HG03354 (cell line): ENCODE measurements around the gene ZC3H8.

ENCODE experiments used
- ATAC-seq: cut with Tn5 transposase; IDR thresholded peaks from one replicate; pipeline ENCODE4 v1.9.1; 2021; ENCODE audit warnings: mild to moderate bottlenecking; ENCODE audit not compliant: unreplicated experiment, poor library complexity, severe bottlenecking

ZC3H8 gene

DNA sequence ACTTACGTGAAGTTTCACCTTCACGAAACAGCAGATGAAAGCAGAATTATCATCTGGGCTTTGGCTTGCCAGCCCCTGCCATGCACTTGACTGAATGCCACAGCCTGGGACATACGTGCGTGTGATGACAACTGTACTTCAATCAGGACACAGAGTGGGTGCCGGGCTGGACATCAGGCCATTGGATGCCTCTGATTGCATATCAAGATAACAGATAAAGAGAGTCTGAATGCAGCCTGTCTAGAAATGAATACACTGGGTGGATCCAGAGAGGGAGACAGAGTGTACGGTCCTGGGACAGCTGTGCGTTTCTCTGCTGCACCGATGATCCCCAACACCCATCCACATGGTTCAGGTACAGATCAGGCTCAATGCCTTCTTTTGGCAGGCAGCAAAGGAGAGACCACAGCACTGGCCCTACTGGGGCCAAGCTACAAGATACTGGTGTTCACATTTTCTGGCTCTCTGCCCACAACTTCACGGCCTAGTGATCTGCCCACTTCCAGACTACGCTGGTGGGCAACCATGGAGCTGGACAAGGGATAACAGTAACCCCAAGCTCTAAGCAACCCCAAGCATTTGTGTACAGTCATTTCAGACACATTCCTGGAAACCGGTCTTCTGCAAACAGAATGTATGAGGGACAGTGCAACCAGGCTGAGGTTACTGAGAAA, 81.1 kb downstream of the ZC3H8 start:
- no peak for ATAC-seq

DNA sequence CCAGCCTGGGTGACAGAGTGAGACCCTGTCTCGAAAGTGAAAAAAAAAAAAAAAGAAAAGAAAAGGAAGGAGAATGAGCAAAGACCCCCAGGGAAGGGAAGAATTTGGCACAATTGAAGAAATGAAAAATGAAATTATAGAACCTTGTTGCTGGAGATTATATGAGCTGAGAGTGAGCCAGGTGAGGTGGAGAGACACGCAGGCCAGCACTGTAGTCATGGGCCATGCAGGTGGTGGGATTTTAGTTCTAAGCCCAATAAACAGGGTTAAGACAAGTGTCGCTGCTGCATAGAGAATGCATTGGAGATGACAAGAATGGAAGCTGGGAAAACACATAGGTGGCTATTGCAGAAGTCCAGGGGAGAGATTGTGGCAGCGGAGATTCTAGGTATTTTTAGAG, 84.3 kb downstream of the ZC3H8 start:
- no peak for ATAC-seq

DNA sequence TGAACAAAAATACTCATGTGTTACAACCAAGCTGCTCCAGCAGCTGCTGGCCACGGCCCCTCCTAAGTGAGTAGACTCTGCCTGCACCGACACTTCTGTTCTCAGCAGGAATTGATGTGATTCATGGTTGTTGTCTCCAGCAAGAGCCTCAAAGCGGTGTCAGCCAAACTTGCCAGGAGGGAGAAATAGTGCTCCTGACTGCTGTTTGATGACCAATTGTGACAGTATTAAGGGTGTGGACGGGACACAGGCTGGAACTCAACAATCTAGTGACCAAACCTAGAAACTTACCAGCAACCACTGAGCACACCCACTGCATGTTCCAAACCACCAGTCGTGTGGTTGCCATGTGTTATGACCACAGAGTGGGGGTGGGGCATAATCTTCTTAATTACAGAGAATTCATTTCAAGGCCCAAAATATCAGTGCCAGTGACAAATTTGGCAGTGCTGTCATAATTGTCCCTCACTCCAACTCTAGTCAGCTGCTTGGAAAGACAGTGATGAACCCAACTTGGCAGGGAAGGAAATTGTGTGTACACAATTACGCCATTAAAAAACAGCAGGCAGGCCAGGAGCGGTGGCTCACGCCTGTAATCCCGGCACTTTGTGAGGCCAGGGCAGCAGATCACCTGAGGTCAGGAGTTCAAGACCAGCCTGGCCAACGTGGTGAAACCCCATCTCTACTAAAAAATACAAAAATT, 86.3 kb downstream of the ZC3H8 start:
- no peak for ATAC-seq

DNA sequence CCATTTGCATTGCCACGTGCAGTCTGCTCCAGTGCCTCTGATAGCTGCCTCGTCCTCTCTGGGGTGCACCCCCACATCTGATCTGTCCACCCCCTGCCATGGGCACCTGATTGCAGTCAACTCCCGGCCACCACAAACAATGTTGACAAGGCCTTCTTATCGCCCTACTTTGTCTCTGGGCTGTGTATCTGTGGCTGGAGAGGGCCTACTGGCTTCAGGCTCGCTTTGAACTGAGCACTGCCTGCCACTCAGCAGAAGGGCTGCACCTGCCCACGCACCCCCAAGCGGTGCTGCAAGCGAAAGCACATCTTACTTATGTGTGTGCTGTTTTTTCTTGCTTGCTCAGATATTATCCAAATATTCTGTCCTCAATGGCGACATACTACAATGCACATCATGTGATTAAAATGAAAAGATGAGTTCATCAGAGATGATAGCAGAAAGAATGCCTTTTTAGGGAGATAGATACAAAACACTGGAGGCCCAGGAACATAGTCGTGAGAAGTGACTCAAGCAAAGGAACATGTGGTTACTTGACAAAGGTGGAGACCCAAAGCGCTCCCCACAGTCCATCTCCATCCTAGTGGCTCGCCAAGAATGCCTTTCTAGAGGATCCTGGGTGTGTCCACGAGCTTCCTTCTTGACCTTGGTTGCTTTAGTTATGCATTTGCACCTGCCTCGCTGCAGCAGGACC, 87.9 kb downstream of the ZC3H8 start:
- ATAC-seq: no peak

DNA sequence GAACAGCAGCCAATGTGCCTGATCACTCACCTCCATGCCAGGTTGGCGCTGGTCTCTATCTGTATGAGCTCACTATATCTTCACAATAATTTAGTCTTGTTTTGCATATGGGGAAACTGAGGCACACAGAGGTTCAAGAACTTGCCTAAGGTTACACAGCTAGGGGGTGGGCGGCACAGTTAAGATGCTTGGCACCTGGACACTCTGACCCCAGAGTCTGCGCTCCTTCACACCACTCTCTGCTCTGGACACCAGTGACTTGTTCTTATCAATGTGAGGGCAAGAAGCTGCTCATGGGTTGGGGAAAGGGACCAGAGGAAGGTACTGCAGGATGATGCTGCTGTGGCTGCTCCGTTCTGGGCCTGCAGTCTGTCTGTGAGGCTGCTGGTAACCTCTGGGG, 89.5 kb downstream of the ZC3H8 start:
- no peak for ATAC-seq

DNA sequence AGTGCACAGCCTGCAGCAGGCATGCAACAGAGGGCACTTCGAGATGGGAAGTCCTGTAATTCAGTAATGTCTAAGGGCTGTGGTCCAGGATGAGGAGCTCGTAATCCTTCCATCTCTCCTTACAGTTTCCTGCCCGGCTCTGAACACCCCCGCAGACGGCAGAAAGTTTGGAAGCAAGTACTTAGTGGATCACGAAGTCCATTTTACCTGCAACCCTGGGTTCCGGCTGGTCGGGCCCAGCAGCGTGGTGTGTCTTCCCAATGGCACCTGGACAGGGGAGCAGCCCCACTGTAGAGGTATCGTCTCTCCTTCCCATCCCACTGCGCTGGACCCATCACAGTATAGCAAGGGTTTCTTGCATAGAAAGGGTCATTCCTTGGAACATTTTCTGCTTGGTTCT, 90.0 kb downstream of the ZC3H8 start:
- no peak for ATAC-seq

DNA sequence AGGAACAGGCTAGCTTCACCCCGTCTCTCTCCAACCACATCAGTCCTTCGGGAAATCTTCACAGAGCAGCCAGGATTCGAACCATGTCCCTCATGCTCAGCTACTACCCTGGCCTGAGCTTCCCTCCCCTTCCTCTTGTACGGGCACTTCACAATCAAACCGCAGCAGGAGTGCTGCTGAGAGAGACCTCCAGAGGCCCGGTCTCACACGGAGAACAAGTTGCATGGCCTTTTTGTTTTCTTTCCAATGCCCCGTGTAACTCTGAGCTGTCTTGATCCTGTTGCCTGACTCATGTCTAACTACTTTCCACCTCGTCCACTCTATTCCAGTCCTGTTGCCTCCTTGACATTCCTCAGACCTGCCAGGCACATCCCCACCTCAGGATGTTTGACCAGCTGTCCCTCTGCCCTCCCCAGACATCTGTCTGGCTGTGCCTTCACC, 91.3 kb downstream of the ZC3H8 start:
- ATAC-seq: no peak

DNA sequence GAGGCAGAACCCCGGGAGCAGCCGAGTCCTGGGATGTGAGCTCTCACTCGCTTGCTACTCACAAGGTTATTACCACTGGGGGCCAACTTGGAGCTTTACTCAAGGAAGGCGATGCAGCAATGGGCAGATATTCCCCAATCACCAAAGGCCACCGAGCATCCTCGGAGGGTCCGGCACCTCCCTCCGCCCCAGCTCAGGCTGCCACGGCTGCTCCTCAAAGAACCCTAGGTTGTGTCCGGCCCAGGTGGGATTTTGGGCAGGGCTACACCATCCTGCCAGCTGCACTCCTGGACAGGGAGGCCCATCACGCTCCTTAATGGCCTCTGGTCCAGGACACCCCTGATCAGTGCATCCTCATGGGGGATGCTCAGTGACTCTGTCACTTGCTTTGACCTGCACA, 91.9 kb downstream of the ZC3H8 start:
- no peak for ATAC-seq

DNA sequence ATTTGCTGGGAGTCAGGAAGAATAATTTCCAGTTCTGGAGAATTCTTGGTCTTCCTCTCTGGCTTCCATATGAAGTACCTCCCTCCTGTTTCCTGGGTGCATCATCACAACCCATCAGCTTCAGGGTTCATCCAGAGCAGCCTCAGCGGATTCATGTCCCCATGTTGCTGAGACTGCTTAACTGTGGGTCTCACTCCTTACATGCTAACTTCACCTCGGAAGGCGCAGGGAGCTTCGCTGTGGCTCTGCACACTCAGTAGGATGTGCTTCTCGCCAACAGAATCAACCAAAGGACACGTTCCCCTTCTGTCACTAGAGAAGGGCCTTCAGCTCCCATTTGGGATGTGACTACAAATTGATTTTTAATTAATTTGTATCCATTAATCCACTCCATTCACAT, 92.5 kb downstream of the ZC3H8 start:
- ATAC-seq: no peak
